Panc1 (cell line): Measurements from ENCODE around the gene EMC1.

Source experiments
- POLR2AphosphoS5 ChIP-seq: IDR thresholded peaks from 2 replicates; pipeline ENCODE4 v1.6.1; 2012; ENCODE audit warnings: mild to moderate bottlenecking, low read depth, low read length, moderate library complexity
- REST ChIP-seq, 2 experiments: IDR thresholded peaks; 2 replicates each; pipeline ENCODE4 v1.6.1; 2011 to 2012; ENCODE audit warnings: low read depth in 2 of 2, control low read depth in 1 of 2, low read length in 1 of 2, mild to moderate bottlenecking in 1 of 2, moderate library complexity in 1 of 2; ENCODE audit not compliant: insufficient read depth in 1 of 2
- SIN3A ChIP-seq: IDR thresholded peaks from 2 replicates; pipeline ENCODE4 v1.6.1; 2012; ENCODE audit warnings: low read depth, mild to moderate bottlenecking, low read length, moderate library complexity, borderline replicate concordance; ENCODE audit not compliant: insufficient read depth
- TF ChIP-seq, protein P1 (sequence below): fragments of 450-650 bp; IDR thresholded peaks from 2 replicates; pipeline ENCODE4 v1.5.1; 2017; ENCODE audit warnings: mild to moderate bottlenecking

GRCh38 chr1:19289244-19289643, 37.9 kb upstream of the EMC1 start:
- TF ChIP-seq REST (IDR thresholded peaks at IDR 0.05; ENCODE audit: insufficient read depth in 1 of 2, low read depth in 2 of 2, low read length in 1 of 2) (no peak), POLR2AphosphoS5 (no peak), SIN3A (no peak)
- TF ChIP-seq, protein P1, sequence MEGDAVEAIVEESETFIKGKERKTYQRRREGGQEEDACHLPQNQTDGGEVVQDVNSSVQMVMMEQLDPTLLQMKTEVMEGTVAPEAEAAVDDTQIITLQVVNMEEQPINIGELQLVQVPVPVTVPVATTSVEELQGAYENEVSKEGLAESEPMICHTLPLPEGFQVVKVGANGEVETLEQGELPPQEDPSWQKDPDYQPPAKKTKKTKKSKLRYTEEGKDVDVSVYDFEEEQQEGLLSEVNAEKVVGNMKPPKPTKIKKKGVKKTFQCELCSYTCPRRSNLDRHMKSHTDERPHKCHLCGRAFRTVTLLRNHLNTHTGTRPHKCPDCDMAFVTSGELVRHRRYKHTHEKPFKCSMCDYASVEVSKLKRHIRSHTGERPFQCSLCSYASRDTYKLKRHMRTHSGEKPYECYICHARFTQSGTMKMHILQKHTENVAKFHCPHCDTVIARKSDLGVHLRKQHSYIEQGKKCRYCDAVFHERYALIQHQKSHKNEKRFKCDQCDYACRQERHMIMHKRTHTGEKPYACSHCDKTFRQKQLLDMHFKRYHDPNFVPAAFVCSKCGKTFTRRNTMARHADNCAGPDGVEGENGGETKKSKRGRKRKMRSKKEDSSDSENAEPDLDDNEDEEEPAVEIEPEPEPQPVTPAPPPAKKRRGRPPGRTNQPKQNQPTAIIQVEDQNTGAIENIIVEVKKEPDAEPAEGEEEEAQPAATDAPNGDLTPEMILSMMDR = no peak
